Brain microvascular endothelial cell (primary cell): ENCODE measurements around the gene CLASRP.
"Not testable (repeated sequence)": the region's sequence is repeated elsewhere in the genome, so short reads cannot be mapped to it uniquely, and the experiment has no call there.

Source experiments
- DNase-seq: peaks from one replicate; pipeline ENCODE4 v3.0.0-alpha.2; 2020
- H3K27ac ChIP-seq: fragments of 250-450 bp; sonication (Bioruptor Pico); 2 replicates; pipeline ENCODE4 v1.5.1; 2020; ENCODE audit warnings: mild to moderate bottlenecking, moderate library complexity
- H3K27me3 ChIP-seq: fragments of 250-450 bp; sonication (Bioruptor Pico); replicated peaks from 2 replicates; pipeline ENCODE4 v1.5.1; 2020; ENCODE audit warnings: mild to moderate bottlenecking
- H3K36me3 ChIP-seq: fragments of 250-450 bp; sonication (Bioruptor Pico); replicated peaks from 2 replicates; pipeline ENCODE4 v1.5.1; 2020; ENCODE audit warnings: mild to moderate bottlenecking
- H3K4me3 ChIP-seq: 2 replicates; pipeline ENCODE4 v1.5.1; 2011; ENCODE audit warnings: low read depth, mild to moderate bottlenecking, control low read depth, low read length, moderate library complexity
- in situ Hi-C: cut with HindIII; loops from 2 replicates; pipeline ENCODE4 v1.10.0; 2017; ENCODE audit warnings: low sequenced_read_pairs, low pct_ligation_motif_present
- TF ChIP-seq, protein P1 (sequence below): IDR thresholded peaks from 2 replicates; pipeline ENCODE4 v1.5.1; 2011; ENCODE audit warnings: low read depth, mild to moderate bottlenecking, moderate library complexity, low read length, control low read depth, inconsistent platforms; ENCODE audit errors: missing control alignments

Gene CLASRP

DNA sequence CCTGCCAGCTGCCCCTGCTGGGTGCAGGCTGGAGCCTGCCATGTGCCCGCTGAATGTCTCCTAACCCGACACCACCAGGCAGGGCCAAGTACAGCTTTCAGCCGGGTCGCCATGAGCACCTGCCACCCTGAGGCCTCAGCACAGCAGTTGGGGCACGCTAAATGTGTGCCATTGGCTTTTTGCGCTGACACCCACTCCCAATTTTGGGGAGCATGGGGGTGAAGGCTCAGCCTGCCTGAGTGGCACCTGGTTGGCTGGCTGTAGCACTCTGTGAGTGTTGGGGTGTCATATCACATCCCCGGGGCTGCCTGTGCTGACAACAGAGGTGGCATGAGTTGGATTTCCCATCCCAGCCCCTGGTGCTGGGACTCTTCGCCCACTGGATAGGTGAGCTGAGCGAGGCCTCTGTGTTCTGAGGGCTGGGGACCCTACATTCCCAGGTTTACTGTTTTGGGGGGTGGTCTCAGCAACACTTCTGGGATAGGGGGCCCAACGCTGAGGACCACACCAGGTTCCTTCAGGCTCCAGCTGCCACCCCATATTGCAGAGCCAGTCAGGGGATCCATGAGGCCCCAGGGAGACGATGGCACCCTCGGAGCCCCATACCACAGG is 44.8 kb upstream of the CLASRP start:
- H3K4me3 ChIP-seq = no peak overlapping the region
- DNase-seq = no peak
- in situ Hi-C loops = no loop called here
- H3K27me3 ChIP-seq = no peaks in the 10 kb centered on the region
- H3K27ac ChIP-seq = no peak overlapping the region
- peaks cover 22% of the 10 kb centered on the region for H3K36me3 ChIP-seq
- TF ChIP-seq, protein P1, sequence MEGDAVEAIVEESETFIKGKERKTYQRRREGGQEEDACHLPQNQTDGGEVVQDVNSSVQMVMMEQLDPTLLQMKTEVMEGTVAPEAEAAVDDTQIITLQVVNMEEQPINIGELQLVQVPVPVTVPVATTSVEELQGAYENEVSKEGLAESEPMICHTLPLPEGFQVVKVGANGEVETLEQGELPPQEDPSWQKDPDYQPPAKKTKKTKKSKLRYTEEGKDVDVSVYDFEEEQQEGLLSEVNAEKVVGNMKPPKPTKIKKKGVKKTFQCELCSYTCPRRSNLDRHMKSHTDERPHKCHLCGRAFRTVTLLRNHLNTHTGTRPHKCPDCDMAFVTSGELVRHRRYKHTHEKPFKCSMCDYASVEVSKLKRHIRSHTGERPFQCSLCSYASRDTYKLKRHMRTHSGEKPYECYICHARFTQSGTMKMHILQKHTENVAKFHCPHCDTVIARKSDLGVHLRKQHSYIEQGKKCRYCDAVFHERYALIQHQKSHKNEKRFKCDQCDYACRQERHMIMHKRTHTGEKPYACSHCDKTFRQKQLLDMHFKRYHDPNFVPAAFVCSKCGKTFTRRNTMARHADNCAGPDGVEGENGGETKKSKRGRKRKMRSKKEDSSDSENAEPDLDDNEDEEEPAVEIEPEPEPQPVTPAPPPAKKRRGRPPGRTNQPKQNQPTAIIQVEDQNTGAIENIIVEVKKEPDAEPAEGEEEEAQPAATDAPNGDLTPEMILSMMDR = no peak

DNA sequence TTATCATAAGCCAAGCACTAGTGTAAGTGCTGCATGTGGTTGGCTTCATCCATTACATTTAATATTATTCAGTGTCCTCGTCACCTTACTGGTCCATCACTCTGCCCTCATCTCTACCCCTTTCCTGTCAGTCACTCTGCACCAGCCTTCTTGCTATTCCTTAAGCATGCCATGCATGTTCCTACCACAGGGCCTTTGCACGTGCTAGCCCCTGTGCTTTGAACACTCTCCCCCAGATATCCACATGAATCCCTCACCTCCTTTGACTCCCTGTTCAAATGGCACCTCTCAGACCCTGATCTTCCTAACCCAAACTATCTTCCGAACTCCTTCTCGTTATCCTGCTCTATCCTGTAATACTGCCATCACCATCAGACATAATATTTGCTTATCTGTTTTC is 40.8 kb upstream of the CLASRP start:
- H3K27ac ChIP-seq = no peak overlapping the region
- no peak for DNase-seq
- in situ Hi-C loops = no loop called here

GRCh38 chr19:44999131-44999925 is 39.5 kb upstream of the CLASRP start:
- H3K27me3 ChIP-seq, H3K27ac ChIP-seq, H3K4me3 ChIP-seq, in situ Hi-C loops, H3K36me3 ChIP-seq, DNase-seq: not testable (repeated sequence)

More for the DNA sequence above, 40.8 kb upstream of the CLASRP start:
- TF ChIP-seq, protein P1 = no peak
- Histone ChIP-seq H3K27me3 (no peaks in the 10 kb centered on the region), H3K4me3 (no peak overlapping the region), H3K36me3 (no peaks in the 10 kb centered on the region)

DNA sequence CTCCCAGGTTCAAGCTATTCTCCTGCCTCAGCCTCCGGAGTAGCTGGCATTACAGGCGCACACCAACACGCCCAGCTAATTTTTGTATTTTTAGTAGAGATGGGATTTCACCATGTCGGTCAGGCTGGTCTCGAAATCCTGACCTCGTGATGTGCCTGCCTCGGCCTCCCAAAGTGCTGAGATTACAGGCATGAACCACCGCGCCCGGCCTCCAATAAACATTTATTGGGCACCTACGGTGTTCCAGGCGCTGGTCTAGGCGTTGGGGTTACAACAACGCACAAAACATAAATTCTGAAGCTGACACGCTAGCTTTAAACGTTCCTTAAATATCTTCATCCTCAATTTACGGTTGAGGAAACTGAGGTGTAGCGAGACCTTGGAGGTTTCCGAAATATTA is 38.2 kb upstream of the CLASRP start:
- DNase-seq, H3K36me3 ChIP-seq, H3K27ac ChIP-seq, in situ Hi-C loops, H3K27me3 ChIP-seq: not testable (repeated sequence)
- H3K4me3 ChIP-seq = peak overlapping the region; percentile 46

GRCh38 chr19:45001087-45001739 is 37.6 kb upstream of the CLASRP start, which contains the start of gene RELB:
Gene RELB, plus strand, starts transcription at chr19:45001464. Its CDS starts 116 bp downstream, at chr19:45001580.
- peaks cover 6% of the 10 kb centered on the region for H3K36me3 ChIP-seq
- no peaks in the 10 kb centered on the region for H3K27me3 ChIP-seq
- peak within 1 kb of the TSS; percentile 100 for H3K27ac ChIP-seq
- DNase-seq = peak; percentile 86
- TF ChIP-seq, protein P1 = no peak
- in situ Hi-C loops = no loop called here
- peak within 1 kb of the TSS; percentile 68 for H3K4me3 ChIP-seq

DNA sequence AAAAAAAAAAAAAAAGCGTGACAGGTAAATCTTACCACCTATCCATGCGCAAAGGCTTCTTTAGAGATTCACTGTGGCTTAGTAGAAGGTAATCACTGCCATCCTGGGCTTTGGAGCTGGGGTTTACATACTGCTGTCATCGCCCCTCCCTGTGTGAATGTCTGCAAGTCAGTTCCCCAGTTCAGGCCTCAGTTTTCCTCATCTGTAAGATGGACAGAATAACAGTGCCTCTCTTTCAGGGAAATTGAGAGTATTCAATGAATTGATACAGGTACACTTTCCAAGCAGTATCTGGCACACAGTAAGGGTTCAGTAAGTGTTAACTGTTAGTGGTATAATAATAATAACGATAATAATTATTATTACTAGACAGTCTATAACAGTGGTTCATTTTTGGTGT is 35.4 kb upstream of the CLASRP start:
- Histone ChIP-seq H3K27me3 (no peaks in the 10 kb centered on the region), H3K4me3 (no peak overlapping the region), H3K36me3 (peaks cover 22% of the 10 kb centered on the region), H3K27ac (no peak overlapping the region)
- TF ChIP-seq, protein P1 = no peak
- DNase-seq = no peak
- in situ Hi-C loops = no loop called here
